Brain pericyte (primary cell): ENCODE data around the gene FBH1.

Experiments used
- DNase-seq: peaks from one replicate; pipeline ENCODE4 v3.0.0-alpha.2; 2012; ENCODE audit warnings: low read depth, low spot score

The FBH1 gene

DNA sequence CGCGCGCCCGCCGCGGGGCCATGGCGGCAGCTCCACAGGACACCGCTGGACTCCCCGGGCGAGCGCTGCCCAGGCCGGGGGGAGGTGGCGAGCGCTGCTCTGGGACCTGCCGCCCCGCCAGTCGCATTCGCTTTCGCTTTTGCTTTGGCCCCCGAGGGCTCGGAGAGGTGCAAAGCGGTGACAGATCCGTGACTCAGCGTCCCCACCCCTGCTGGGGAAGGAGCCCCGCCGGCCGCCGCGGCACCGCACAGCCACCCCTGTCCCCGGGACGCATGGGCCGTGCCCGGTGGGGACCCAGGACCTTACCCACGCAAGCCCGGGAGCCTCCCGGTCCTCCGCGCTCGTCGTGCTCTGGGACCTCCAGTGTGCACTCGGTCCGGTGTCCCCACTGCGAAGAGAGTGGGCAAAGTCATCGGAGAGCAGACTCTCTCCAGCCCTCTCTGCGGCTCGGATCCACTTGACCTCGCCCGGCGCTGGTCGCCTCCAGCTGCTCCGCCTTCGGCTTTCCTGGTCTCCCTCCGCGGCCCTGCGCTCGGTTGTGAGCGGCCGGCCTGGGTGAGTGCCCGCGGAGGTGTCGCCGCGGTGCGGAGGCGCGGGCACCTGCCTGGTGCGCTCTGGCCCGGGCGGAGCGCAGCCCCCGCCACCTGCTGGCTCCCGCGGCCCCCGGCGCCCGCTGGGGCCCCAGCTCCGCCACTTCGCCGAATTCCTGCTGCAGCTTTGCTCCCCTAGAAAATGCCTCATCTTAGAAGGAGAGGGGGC lies 87.6 kb downstream of the FBH1 start, which contains the start of gene IL15RA:
IL15RA (minus strand) TSS at position 73 of the 759 bp plus-strand sequence; CDS start at position 22, 51 bp downstream.
- DNase-seq = peak; percentile 20

DNA sequence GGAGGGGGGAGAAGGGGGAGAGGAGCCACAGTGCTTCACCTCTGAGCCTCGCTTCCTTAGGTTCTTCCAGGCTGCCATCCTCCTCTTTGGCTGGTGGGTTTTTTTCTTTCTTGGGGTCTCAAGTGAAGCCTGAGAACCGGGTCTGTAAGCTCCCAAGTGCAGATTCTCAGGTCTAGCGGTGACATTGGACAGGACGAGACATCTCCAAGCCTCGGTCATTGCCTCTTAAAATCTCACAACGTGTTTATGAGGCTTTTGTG lies 88.1 kb downstream of the FBH1 start:
- no peak for DNase-seq

- DNase-seq = no peak
Measured at GRCh38 chr10:5981529-5981928, 91.5 kb downstream of the FBH1 start.

DNA sequence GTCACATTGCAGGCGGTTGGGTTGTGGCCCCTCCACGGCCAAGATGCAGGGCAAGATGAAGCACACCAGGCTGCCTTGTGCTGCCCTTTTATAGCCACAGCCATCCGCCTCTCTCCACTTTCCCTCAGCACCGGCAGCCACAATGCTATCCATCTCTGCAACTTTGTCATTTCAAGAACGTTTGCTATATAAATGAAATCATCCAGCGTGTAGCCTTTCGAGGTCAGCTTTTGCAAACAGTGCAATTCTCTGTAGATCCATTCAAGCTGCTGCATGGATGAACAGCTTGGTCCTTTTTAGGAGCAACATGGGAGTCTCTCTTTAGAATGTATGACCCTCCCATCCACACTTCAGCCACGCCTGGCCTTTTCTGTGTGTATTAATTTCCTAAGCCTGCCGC lies 93.7 kb downstream of the FBH1 start:
- no peak for DNase-seq

- no peak for DNase-seq
Measured at GRCh38 chr10:5985029-5985428, 95.0 kb downstream of the FBH1 start.
